ENCODE results near the gene TAS2R40.
"Not testable (repeated sequence)": the region's sequence is repeated elsewhere in the genome, so short reads cannot be mapped to it uniquely, and the experiment has no call there.

Gene TAS2R40

GRCh38 chr7:143250199-143250598 is 28.4 kb downstream of the TAS2R40 start:
- no peak for DNase-seq (ENCODE audit: low read depth in 2 of 2)

GRCh38 chr7:143250822-143251221 is 29.0 kb downstream of the TAS2R40 start:
- no peak for DNase-seq (ENCODE audit: low read depth in 2 of 2)

GRCh38 chr7:143252006-143252405 is 30.2 kb downstream of the TAS2R40 start:
- DNase-seq (ENCODE audit: low read depth in 2 of 2): no peak

GRCh38 chr7:143255564-143255963 is 33.7 kb downstream of the TAS2R40 start:
- DNase-seq (ENCODE audit: low read depth in 2 of 2): no peak

- DNase-seq (ENCODE audit: low read depth in 2 of 2): no peak
These were observed 34.5 kb downstream of the TAS2R40 start for GRCh38 chr7:143256325-143256724.

- DNase-seq (ENCODE audit: low read depth in 2 of 2): no peak
These were observed 35.1 kb downstream of the TAS2R40 start for GRCh38 chr7:143256932-143257331.

GRCh38 chr7:143257501-143257900 is 35.7 kb downstream of the TAS2R40 start:
- no peak for DNase-seq (ENCODE audit: low read depth in 2 of 2)

GRCh38 chr7:143258831-143259230 is 37.0 kb downstream of the TAS2R40 start:
- no peak for DNase-seq (ENCODE audit: low read depth in 2 of 2)

GRCh38 chr7:143259765-143260164 is 37.9 kb downstream of the TAS2R40 start:
- DNase-seq (ENCODE audit: low read depth in 2 of 2): no peak

- no peak for DNase-seq (ENCODE audit: low read depth in 2 of 2)
These were observed 40.1 kb downstream of the TAS2R40 start for GRCh38 chr7:143261901-143262300.

GRCh38 chr7:143263266-143264195 is 41.7 kb downstream of the TAS2R40 start, which contains the start of gene GSTK1:
Gene GSTK1 (plus strand): TSS chr7:143263441. CDS start chr7:143263514, 73 bp downstream.
- peak; percentile 72 to 78 for DNase-seq (ENCODE audit: low read depth in 2 of 2)

- not testable (repeated sequence) for DNase-seq (ENCODE audit: low read depth in 2 of 2)
These were observed 42.3 kb downstream of the TAS2R40 start for GRCh38 chr7:143264196-143264568.

GRCh38 chr7:143265017-143265693 is 43.3 kb downstream of the TAS2R40 start:
- DNase-seq (ENCODE audit: low read depth in 2 of 2): no peak

GRCh38 chr7:143269251-143269650 is 47.4 kb downstream of the TAS2R40 start:
- no peak for DNase-seq (ENCODE audit: low read depth in 2 of 2)

- DNase-seq (ENCODE audit: low read depth in 2 of 2): no peak
These were observed 49.4 kb downstream of the TAS2R40 start for GRCh38 chr7:143271240-143271639.

All from stimulated activated CD4-positive, alpha-beta T cell treated with anti-CD3 and anti-CD28 coated beads, Interleukin-12 subunit alpha, Interleukin-12 subunit beta, amount 100 ng/mL, for 24 hours (primary cell).